HG03139 (cell line): Measurements from ENCODE around the gene BTNL8.

Experiments
- ATAC-seq: cut with Tn5 transposase; IDR thresholded peaks from one replicate; pipeline ENCODE4 v1.9.1; 2021; ENCODE audit not compliant: unreplicated experiment

Gene BTNL8

DNA sequence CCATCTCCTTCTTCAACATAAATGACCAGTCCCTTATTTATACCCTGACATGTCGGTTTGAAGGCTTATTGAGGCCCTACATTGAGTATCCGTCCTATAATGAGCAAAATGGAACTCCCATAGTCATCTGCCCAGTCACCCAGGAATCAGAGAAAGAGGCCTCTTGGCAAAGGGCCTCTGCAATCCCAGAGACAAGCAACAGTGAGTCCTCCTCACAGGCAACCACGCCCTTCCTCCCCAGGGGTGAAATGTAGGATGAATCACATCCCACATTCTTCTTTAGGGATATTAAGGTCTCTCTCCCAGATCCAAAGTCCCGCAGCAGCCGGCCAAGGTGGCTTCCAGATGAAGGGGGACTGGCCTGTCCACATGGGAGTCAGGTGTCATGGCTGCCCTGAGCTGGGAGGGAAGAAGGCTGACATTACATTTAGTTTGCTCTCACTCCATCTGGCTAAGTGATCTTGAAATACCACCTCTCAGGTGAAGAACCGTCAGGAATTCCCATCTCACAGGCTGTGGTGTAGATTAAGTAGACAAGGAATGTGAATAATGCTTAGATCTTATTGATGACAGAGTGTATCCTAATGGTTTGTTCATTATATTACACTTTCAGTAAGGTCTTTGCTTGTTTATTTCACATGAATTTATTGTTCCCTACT, 51.5 kb downstream of the BTNL8 start:
- no peak for ATAC-seq

DNA sequence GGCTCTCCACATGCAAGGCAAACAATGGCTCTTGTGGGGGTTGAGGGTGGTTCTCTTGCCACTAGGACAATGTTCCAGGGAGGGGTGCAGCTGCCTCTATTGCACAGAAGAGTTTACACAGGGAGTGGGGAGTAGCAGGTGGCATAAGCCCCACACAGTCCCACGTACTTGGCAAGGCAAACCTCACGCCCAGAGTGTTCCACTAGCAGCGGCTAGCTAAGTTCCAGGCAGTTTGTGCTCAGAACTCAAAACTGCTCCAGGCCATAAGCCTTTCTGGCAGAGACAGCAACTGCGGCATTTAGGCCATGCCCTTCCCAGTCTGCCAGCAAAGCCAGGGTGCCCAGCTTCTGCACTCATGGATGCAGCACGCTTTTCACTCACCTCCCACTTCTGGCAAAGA, 60.7 kb downstream of the BTNL8 start:
- no peak for ATAC-seq

DNA sequence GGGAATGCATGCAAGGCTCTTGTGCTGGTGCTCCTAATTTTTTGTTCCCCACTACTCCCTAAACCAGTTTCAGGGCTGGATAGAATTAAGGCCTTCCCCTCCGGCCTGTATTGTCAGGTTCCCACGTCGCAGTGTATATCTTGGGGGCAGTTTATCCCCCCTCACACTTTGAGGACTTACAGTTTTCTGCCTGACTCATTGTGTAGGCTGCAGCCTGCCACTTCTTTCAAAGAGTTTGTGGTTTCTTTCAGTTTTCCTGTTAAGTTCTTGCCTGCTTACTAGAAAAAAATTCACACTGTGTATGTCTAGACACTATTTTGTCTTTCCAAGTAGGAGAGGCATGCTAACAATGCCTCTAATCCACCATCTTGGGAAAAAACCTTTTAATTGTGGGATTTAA, 61.2 kb downstream of the BTNL8 start:
- ATAC-seq: no peak

DNA sequence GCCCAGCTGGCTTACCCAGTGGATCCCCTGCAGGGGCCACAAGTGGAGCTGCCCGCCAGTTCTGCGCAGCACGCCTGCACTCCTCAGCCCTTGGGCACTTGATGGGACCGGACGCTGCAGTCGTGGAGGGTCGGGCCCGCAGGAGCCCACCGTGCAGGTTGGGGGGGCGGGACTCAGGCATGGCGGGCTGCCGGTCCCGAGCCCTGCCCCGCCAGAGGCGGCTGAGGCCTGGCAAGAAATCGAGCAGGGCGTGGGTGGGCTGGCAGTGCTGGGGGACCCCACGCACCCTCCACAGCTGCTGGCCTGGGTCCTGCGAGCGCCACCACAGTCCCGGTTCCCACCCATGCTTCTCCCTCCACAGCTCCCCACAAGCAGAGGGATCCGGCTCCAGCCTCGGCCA, 70.4 kb downstream of the BTNL8 start:
- no peak for ATAC-seq

DNA sequence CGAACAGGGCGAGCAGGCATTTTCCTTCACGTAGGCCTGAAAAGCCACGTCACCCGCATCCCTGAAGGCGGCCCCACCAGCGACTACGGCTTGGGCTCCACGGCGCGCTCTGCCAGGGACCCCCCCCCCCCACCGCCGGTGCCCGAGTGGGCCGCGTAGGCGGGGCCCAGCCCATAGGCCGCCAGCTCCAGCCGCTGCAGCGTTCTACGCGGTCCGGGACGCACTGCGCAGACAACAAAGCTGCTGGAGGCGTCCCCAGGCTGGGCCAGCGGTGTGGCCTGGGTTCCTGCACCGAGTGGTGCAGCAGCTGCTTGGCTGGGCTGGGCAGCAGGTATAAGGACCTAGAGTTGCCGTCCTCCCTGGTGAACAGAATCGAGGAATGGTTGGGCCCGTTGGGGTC, 71.4 kb downstream of the BTNL8 start:
- ATAC-seq: no peak

DNA sequence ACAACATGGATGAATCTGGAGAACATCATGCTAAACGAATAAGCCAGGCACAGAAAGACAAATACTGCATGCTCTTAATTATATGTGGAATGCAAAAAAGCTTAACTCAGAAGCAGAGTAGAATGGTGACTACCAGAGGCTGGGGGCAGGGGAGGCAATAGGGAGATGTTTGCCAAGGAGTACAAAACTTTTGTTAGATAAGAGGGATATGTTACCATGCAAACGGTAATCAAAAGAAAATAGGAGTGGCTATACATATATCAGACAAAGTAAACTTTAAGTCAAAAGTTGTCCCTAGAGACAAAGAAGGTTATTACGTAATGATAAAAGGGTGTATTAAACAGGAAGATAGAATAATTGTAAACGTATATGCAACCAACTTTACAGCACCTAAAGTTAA, 71.9 kb downstream of the BTNL8 start:
- ATAC-seq: no peak

DNA sequence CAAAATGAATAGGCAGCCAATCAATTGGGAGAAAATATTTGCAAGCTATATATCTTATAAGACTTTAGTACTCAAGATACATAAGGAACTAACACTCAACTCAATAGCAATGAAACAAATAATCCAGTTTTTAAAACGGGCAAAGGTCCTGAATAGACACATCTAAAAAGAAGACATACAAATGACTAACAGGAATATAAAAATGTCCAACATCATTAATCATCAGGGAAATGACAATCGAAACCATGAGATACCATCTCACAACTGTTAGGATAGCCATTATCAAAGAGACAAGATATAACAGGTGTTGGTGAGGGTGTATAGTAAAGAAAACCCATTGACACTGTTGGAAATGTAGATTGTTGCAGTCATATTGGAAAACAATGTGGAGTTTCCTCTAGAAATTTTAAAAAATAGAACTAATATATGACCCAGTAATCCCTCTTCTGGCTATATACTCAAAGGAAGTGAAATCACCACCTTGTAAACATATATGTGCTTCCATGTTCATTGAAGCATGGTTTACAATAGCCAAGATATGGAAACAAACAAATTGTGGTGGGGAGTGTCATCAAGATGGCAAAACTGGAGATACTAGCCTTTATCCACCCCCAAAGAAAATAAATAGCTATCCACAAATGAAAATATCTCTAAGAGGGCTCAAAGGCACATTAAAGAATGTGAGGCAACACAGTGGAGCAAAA, 75.8 kb downstream of the BTNL8 start:
- ATAC-seq: no peak

DNA sequence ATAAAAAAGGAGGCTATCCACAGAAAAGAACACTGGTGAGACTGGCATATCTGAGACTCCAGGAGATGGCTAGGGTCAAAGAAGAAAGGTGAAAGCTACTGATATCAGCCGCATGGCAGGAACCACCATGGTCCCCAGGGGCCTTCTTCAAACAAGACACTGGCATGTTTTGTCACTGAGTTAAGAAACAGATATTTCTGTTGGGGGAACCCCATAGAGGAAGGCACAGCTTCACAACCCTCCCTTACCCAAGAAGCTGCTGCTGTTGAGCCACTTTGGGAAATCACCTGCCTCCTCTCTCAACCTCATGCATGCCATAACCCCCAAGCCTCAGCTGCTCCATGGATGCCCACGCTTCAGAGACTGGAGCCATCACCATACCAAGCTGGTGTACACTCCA, 76.4 kb downstream of the BTNL8 start:
- no peak for ATAC-seq

DNA sequence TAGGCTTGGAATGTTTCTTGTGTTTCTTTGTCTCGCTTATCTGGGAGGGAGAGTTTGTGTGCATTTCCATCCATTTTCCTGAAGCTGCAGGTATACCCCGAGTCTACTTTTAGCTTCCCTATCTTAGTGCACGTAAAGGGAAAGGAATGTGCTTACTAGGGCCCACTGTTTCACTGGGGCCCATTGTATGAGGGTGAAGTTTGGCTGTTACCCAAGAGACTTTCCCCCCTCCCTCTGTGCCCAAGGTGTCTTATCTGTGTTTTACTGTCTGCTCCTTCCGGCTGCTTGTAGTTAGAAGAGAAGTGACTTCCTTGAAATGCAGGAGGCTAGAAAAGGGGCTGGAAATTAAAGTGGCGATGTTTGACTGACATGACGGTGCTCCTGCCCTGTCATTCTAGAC, 77.6 kb downstream of the BTNL8 start:
- ATAC-seq: no peak

DNA sequence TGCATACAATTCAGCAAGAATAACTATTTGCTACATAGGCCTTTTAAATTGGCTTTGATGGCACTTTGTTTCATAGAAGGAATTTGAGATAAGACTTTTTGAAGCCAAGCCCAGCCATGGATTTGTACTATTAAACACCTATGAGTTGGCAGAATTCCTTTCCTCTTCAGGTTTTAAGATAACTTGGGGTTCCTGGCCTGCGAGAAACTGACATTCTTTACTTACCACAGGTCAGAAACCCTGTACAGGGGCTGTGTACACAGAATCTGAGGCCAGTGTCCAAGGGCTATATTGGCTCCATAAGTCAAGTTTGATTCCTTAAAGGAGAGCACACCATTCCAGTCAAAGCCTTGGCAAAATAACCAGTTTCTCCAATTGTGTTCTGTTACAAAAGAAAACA, 78.9 kb downstream of the BTNL8 start:
- no peak for ATAC-seq

DNA sequence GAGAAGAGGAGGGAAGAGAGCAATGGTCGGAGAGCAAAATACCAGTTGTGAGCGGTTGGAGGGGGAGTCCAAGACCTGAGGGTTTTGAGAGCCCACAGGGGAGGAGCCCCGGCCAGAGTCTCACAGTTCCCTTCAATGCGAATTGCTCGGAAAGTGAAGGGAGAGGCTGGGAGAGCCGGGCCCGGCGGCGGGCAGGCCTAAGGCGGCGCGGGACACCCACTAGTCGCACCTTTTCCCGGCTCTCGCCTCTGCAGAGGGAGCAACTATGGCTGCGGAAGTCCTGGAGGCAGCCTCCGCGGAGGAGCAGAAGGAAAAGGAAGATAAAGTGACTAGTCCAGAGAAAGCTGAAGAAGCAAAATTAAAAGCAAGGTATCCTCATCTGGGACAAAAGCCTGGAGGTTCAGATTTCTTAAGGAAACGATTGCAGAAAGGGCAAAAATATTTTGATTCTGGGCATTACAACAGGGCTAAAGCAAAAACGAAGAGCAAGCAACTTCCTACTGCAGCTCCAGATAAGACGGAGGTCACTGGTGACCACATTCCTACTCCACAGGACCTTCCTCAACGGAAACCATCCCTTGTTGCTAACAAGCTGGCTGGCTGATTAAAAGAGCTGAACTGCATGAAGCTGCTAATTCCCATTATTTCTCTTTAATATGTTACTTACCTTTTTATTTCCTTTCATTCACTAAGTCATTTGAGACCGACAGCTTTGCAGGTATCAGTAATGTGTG, 83.2 kb downstream of the BTNL8 start:
- no peak for ATAC-seq

DNA sequence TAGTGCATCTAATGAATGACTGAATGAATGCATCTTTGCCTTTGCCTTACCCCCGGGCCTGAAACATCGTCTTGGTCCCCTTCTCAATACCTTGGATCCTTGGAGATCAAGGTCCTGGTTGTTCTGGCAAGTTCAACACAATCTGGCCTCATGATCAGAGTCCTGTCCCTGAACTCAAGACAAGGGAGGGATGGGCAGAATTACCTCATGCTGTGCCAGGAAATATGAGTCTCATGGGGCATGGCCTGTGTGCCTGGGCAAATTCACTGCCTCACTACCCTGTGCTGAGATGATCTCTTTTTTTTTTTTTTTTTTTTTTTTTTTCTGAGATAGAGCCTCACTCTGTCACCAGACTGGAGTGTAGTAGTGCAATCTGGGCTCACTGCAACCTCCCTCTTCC, 89.1 kb downstream of the BTNL8 start:
- ATAC-seq: no peak

DNA sequence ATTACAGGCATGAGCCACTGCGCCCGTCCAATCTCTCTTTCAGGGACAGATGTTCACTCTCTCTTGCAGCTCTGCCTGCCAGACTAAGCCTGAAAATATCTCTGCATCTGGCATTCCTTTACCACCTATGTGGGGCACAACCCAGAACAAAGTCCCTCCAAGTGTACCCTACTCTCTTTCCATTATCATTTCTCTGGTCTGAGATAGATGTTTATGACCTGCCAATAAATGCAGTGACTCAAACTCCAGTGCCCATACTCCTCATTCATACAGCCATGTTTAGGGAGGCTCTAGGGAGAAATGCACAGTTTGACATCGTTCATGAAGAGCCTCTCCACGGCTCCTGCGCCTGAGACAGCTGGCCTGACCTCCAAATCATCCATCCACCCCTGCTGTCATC, 89.6 kb downstream of the BTNL8 start, which contains the start of gene BTNL3:
BTNL3 (plus strand) TSS at position 255 of the 400 bp plus-strand sequence. CDS start 183 bp downstream, outside the sequence.
- no peak for ATAC-seq

DNA sequence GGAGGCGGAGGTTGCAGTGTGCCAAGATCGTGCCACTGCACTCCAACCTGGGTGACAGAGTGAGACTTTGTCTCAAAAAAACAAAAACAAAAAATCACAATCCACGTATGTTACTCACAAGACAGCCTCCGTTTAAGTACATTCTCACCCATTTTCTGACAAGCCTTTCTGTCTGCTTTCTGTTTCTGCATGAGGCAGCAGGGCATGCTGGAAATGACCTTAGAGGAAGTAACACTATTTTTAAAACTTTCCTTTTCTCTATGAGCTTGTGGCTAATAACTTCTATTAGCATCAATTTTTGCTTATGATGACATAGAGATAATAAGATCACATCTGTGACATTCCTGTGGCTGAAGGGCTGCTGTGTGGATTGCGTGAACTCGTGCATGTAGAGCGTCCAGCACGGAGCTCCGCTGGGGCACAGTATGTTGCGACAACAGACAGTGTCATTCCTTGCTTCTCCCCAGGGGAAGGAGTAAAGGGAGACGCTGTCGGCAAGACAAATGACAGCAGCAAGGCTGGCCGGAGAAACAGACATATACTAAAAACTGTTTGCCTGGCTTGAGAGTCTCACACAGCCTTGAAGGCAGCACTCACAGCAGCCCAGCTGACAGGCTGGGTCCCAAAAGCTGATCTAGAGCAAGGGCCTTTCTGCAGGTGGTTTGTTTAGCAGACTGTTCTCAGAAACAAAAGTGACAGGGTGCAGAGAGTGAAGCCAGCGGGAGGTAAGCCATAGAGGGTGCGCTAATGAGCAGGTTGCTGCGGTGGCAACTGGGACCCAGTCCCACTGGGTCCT, 91.3 kb downstream of the BTNL8 start:
- no peak for ATAC-seq

DNA sequence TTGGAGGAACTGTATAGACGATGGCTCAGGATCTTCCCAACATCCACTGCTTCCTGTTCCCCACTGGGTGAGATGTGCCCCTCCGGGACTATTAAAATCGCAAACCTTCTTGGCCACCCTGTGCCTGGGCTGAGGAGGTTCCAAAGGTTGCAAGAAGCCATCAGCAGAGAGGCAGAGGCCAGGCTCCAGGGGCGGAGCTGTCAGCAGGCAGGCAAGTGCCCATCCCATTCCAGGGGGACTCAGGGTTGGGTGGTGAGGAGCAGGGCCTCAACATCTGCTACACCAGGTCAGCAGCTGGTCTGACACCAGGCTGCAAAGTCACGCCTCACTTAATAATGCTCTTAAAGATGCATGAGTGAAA, 91.9 kb downstream of the BTNL8 start:
- no peak for ATAC-seq
